SJSA1 (cell line): Measurements from ENCODE around the gene CERS5. TPM values are rescaled to one million over a fixed set of nuclear protein-coding genes. Genes with fewer than 3 reads are reported as not detected.
A peak's percentile ranks its signal among the peaks of the same experiment; 100 is the strongest.

Experiments
- DNase-seq, 2 experiments: peaks; one replicate each; pipeline ENCODE4 v3.0.0-alpha.2; 2015 to 2020; ENCODE audit warnings: low spot score in 2 of 2, low read depth in 1 of 2
- H3K27ac ChIP-seq: fragments of 250-450 bp; sonication (Bioruptor Pico); 2 replicates; pipeline ENCODE4 v1.5.1; 2020; ENCODE audit warnings: mild to moderate bottlenecking, moderate library complexity
- H3K27me3 ChIP-seq: fragments of 250-450 bp; sonication (Bioruptor Pico); replicated peaks from 2 replicates; pipeline ENCODE4 v1.5.1; 2020; ENCODE audit warnings: mild to moderate bottlenecking, moderate library complexity
- H3K36me3 ChIP-seq: fragments of 250-450 bp; sonication (Bioruptor Pico); 2 replicates; pipeline ENCODE4 v1.5.1; 2020; ENCODE audit warnings: mild to moderate bottlenecking
- H3K4me1 ChIP-seq: fragments of 250-450 bp; sonication (Bioruptor Pico); replicated peaks from 2 replicates; pipeline ENCODE4 v1.6.1; 2021; ENCODE audit warnings: mild to moderate bottlenecking
- H3K4me3 ChIP-seq: fragments of 250-450 bp; sonication (Bioruptor Pico); 2 replicates; pipeline ENCODE4 v1.5.1; 2020; ENCODE audit warnings: mild to moderate bottlenecking
- H3K9me3 ChIP-seq: fragments of 250-450 bp; sonication (Bioruptor Pico); replicated peaks from 2 replicates; pipeline ENCODE4 v1.5.1; 2020; ENCODE audit warnings: mild to moderate bottlenecking
- total RNA-seq: library from RNA; depleted of rRNA; stranded (reverse); fragments of >200 nt; shearing (Covaris generic); gene quantifications from 2 replicates; pipeline ENCODE4 v1.2.3, GENCODE V29; 2014

CERS5 gene
- total RNA-seq, 1 experiment from 2014 or later = 36.3 TPM

DNA sequence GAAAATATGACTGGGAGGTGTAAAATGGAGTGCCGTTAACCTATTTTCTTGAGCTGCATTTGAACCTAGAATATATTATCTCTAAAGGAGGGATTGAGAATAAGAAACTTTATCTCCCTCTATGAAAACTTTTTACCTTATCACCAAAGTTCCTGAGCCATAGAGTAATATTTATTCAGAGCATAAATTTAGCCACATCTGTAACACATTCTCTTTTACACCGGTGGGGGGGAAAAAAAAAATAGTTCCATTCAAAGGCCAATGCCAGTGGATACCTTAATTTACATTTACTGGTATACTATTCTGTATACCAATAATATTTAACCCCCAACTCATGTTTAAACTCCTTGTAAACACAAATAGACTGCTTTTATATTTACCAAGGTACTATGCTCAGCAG, 21.7 kb downstream of the CERS5 start:
- Histone ChIP-seq H3K4me1 (no peaks in the 10 kb centered on the region), H3K36me3 (peaks cover 23% of the 10 kb centered on the region), H3K9me3 (no peaks in the 10 kb centered on the region; the same call in 1 of the 2 replicates), H3K4me3 (no peak overlapping the region), H3K27me3 (no peaks in the 10 kb centered on the region), H3K27ac (no peak overlapping the region)
- no peak for DNase-seq

DNA sequence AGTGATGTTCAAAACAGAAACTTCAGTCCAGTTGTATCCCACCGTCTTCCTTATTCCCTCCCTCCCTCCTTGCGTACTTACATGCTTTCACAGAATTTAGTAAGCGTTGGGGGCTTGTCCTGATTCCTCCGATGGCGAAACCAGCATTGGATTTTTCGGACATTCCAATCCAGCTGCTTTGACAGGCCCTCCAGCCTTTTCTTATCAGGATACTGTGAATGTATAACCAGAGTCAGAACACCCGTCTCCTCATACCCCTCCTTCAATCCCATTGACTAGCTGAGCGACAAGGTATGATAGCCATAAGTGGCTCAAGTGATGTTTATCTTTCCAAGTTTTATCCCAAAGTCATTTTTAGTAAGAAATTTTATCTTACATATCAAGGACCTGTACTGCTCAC, 24.2 kb downstream of the CERS5 start:
- Histone ChIP-seq H3K4me1 (no peaks in the 10 kb centered on the region), H3K27me3 (no peaks in the 10 kb centered on the region), H3K36me3 (peaks cover 32% of the 10 kb centered on the region), H3K9me3 (no peaks in the 10 kb centered on the region; the same call in 1 of the 2 replicates), H3K27ac (no peak overlapping the region), H3K4me3 (no peak overlapping the region)
- no peak for DNase-seq

DNA sequence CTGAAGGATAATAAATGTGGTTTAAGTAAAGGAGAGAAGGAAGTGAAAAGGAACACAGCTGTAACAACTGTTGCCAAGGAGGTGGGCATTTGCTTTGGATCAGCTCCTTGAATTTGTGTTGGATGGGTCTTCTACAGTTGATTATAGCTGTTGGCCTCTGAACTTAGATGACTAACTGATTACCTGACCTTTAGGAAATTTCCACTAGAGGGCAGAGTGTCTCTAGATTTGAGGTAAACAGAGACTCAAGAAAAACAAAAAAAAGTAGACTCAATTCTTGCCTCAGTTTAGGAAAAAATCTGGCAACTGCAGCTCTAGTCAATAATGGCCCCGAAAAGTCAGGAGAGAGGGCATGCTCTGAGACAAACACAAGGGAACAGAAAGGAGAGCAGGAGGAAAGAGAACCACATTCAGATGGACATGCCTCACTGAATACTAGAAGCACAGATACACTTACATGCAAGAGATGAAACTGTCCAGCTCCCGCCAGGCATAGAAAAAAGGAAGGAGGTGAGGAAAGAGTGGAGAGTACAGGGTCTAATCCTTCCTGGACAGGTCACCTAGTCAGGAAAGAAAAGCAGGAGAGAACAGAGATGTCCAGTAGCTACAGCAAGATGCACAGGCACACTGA, 34.5 kb downstream of the CERS5 start:
- no peaks in the 10 kb centered on the region for H3K4me1 ChIP-seq
- H3K36me3 ChIP-seq = peaks cover 77% of the 10 kb centered on the region
- H3K27me3 ChIP-seq = no peaks in the 10 kb centered on the region
- H3K4me3 ChIP-seq = no peak overlapping the region
- DNase-seq = peak in 1 of 2 experiments; percentile 37
- H3K27ac ChIP-seq = no peak overlapping the region
- H3K9me3 ChIP-seq = no peaks in the 10 kb centered on the region

DNA sequence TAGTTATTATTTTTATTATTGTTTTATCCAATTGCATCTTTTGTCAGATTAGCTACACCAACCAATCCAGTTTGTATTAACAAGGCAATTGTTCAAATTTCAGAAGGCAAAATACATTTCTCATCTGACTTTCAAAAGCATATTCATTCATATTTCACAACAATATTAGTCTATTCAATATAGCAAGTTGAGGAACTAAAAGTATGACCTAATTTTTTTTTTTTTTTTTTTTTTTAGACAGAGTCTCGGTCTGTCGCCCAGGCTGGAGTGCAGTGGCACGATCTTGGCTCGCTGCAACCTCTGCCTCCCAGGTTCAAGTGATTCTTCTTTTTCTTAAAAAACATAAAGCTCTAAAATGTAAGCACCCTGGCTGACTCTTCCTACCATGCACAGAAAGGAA, 37.9 kb downstream of the CERS5 start:
- no peak overlapping the region for H3K27ac ChIP-seq
- no peaks in the 10 kb centered on the region for H3K27me3 ChIP-seq
- peaks cover 72% of the 10 kb centered on the region for H3K36me3 ChIP-seq
- no peak for DNase-seq
- no peaks in the 10 kb centered on the region for H3K9me3 ChIP-seq
- H3K4me3 ChIP-seq = no peak overlapping the region
- H3K4me1 ChIP-seq = no peaks in the 10 kb centered on the region

GRCh38 chr12:50127546-50127945, 39.6 kb downstream of the CERS5 start:
- Histone ChIP-seq H3K27ac (no peak overlapping the region), H3K4me1 (no peaks in the 10 kb centered on the region), H3K36me3 (peaks cover 69% of the 10 kb centered on the region), H3K27me3 (no peaks in the 10 kb centered on the region), H3K4me3 (no peak overlapping the region), H3K9me3 (no peaks in the 10 kb centered on the region)
- no peak for DNase-seq

DNA sequence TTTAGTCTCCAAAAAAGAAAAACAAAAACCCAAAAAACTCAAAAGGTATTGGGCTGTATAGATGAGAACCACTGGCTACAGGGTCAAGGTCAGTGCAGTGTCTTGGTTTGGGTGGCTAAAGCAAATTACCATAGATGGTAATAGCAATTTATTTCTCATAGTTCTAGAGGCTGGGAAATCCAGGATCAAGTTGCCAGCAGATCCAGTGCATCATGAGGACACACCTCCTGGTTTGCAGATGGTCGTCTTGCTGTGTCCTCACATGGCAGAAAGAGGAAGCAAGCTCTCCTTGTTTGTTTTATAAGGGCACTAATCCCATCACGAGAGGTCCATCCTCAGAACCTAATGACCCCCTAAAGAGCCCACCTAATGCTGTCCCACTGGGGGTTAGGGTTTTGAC, 44.0 kb downstream of the CERS5 start:
- no peaks in the 10 kb centered on the region for H3K9me3 ChIP-seq
- DNase-seq = no peak
- no peaks in the 10 kb centered on the region for H3K4me1 ChIP-seq
- H3K27me3 ChIP-seq = no peaks in the 10 kb centered on the region
- peaks cover 66% of the 10 kb centered on the region for H3K36me3 ChIP-seq
- H3K27ac ChIP-seq = no peak overlapping the region
- H3K4me3 ChIP-seq = no peak overlapping the region

- H3K27ac ChIP-seq = no peak overlapping the region
- H3K4me1 ChIP-seq = no peaks in the 10 kb centered on the region
- H3K36me3 ChIP-seq = peaks cover 56% of the 10 kb centered on the region
- no peak overlapping the region for H3K4me3 ChIP-seq
- DNase-seq = no peak
- no peaks in the 10 kb centered on the region for H3K9me3 ChIP-seq
- no peaks in the 10 kb centered on the region for H3K27me3 ChIP-seq
Observed at GRCh38 chr12:50121641-50122040, 45.5 kb downstream of the CERS5 start.

DNA sequence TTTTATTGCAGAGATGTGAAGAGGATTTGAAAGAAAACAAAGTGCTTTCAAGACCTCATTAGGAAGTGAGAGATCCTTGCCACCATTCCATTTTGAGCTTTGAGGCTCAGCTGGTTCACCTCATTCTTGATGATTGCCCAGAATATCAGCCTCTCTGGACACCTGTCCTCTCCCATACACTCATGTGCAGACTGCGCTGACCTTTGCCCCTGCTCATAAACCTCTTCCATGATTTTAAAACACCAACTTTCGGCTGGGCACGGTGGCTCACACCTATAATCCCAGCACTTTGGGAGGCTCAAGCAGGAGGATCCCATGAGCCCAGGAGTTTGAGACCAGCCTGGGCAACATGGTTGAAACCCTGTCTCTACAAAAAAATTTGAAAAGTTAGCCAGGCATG, 46.2 kb downstream of the CERS5 start:
- Histone ChIP-seq H3K27ac (no peak overlapping the region), H3K4me3 (no peak overlapping the region), H3K36me3 (peaks cover 60% of the 10 kb centered on the region), H3K9me3 (no peaks in the 10 kb centered on the region), H3K27me3 (no peaks in the 10 kb centered on the region), H3K4me1 (no peaks in the 10 kb centered on the region)
- no peak for DNase-seq

DNA sequence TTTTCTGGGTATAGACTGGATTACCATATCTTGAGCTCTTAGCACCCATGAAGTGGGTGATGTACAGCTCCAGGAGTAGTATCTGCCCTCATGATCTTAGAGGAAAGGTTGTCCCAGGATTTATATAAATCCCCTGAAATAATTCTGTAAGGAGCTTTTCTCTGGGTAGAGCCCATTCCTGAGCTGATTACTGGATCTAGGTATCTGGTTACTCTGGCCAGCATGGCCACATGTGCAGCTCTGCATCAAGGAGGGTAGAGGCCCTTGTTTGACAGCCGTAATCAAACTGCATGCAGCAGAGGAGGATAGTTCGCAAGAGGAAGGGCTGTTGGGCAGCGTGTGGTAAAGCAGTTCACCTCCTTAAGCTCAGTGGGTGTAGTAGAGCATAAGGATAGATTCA, 46.6 kb downstream of the CERS5 start:
- Histone ChIP-seq H3K27me3 (no peaks in the 10 kb centered on the region), H3K36me3 (peaks cover 60% of the 10 kb centered on the region), H3K4me3 (no peak overlapping the region), H3K27ac (no peak overlapping the region), H3K4me1 (no peaks in the 10 kb centered on the region), H3K9me3 (no peaks in the 10 kb centered on the region)
- no peak for DNase-seq

DNA sequence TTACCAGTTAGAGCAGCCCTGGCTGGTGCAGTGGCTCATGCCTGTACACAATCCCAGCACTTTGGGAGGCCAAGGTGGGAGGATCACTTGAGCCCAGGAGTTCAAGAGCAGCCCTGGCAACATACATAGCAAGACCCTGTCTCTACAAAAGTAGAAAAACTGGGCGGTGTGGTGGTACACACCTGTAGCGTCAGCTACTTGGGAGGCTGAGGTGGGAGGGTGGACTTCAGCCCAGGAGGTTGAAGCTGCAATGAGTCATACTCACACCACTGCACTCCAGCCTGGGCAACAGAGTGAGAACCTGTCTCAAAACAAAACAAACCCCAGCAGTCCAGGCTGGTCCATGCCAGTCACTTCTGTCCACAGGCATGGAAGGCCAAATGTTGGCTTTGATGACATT, 47.8 kb downstream of the CERS5 start:
- no peak overlapping the region for H3K27ac ChIP-seq
- no peaks in the 10 kb centered on the region for H3K27me3 ChIP-seq
- no peaks in the 10 kb centered on the region for H3K9me3 ChIP-seq
- H3K4me3 ChIP-seq = no peak overlapping the region
- H3K4me1 ChIP-seq = no peaks in the 10 kb centered on the region
- H3K36me3 ChIP-seq = peaks cover 56% of the 10 kb centered on the region
- DNase-seq = no peak

GRCh38 chr12:50117057-50117622, 50.0 kb downstream of the CERS5 start:
- Histone ChIP-seq H3K27me3 (no peaks in the 10 kb centered on the region), H3K36me3 (peaks cover 39% of the 10 kb centered on the region), H3K4me3 (no peak overlapping the region), H3K4me1 (no peaks in the 10 kb centered on the region), H3K27ac (no peak overlapping the region), H3K9me3 (no peaks in the 10 kb centered on the region)
- DNase-seq = no peak

GRCh38 chr12:50112456-50113218, 54.5 kb downstream of the CERS5 start:
- H3K27me3 ChIP-seq = no peaks in the 10 kb centered on the region
- peaks cover 7% of the 10 kb centered on the region for H3K36me3 ChIP-seq
- peaks cover 6% of the 10 kb centered on the region for H3K4me1 ChIP-seq
- DNase-seq = peak in 1 of 2 experiments; percentile 52
- H3K4me3 ChIP-seq = peak overlapping the region; percentile 65
- no peaks in the 10 kb centered on the region for H3K9me3 ChIP-seq
- peak overlapping the region; percentile 32 for H3K27ac ChIP-seq

DNA sequence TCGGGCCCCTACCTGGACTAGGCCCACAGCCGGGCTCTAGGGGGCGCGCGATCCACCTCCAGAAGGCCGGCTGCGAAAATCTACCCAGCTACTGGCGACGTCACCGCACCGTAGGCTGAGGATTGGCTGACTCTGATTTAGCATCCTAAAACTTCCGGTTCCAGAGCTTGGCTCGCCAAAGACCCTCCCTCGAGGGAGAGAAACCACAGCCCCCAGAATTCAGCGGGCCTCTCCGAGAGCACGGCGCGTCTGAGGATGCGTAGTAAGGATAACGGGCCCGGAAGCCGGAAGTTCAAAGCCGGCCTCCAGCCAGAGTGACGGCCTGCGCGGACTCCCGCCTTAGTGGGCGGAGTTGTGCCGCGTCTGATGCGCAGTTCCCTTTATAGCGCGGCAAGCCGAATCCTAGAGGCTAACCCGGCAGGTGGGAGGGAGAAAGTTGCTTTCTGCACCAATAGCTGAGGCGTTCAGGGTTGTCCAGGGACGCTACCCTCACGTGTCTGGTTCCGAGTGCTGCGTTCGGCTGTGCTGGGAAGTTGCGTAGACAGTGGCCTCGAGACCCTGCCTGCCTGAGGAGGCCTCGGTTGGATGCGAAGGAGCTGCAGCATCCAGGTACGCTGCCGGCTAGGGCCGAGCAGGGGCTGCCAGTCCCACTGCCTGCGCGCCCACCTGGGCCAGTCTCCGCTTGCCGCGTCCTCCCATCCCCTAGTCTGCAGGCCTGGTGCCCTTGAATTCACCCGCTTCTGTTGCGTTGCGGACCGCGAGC, 55.3 kb downstream of the CERS5 start, which contains the start of gene COX14:
TSS of gene COX14 (plus strand) at position 544 of the 763 bp plus-strand sequence. CDS start 7,808 bp downstream, outside the sequence.
- peak within 1 kb of the TSS; percentile 65 for H3K4me3 ChIP-seq
- H3K36me3 ChIP-seq = peaks cover 7% of the 10 kb centered on the region
- H3K27me3 ChIP-seq = no peaks in the 10 kb centered on the region

DNA sequence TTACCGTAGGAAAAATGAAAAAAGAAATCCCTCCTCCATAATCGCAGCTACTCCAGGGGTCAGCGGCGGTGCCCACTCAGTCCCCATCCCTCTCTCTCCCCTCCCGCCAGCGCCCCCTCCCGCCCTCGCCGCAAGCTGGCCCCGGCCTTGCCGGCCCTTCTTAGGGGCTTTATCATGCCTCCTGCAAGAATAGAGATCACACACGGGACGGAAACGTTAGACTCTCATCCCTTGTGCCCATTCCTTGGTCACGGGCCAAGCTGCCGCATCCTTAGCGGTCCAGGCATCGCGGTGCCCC, 55.8 kb downstream of the CERS5 start:
- H3K36me3 ChIP-seq = peaks cover 4% of the 10 kb centered on the region
- H3K4me1 ChIP-seq = peaks cover 6% of the 10 kb centered on the region
- no peak for DNase-seq
- no peak overlapping the region for H3K27ac ChIP-seq
- no peaks in the 10 kb centered on the region for H3K9me3 ChIP-seq
- H3K27me3 ChIP-seq = no peaks in the 10 kb centered on the region
- no peak overlapping the region for H3K4me3 ChIP-seq

More for the DNA sequence above, 55.3 kb downstream of the CERS5 start, which contains the start of gene COX14:
- H3K4me1 ChIP-seq = peaks cover 6% of the 10 kb centered on the region
- DNase-seq = peak; percentile 99
- peak within 1 kb of the TSS; percentile 32 for H3K27ac ChIP-seq
- no peaks in the 10 kb centered on the region for H3K9me3 ChIP-seq
